Measurements from ENCODE around the gene FBXL22.
"Not testable (repeated sequence)": the region's sequence is repeated elsewhere in the genome, so short reads cannot be mapped to it uniquely, and the experiment has no call there.

FBXL22 gene

GRCh38 chr15:63617627-63618026, 20.4 kb downstream of the FBXL22 start:
- not testable (repeated sequence) for DNase-seq

DNA sequence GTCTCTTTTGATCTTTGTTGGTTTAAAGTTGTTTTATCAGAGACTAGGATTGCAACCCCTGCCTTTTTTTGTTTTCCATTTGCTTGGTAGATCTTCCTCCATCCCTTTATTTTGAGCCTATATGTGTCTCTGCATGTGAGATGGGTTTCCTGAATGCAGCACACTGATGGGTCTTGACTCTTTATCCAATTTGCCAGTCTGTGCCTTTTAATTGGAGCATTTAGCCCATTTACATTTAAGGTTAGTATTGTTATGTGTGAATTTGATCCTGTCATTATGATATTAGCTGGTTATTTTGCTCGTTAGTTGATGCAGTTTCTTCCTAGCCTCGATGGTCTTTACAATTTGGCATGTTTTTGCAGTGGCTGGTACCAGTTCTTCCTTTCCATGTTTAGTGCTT, 23.6 kb downstream of the FBXL22 start:
- DNase-seq: not testable (repeated sequence)

DNA sequence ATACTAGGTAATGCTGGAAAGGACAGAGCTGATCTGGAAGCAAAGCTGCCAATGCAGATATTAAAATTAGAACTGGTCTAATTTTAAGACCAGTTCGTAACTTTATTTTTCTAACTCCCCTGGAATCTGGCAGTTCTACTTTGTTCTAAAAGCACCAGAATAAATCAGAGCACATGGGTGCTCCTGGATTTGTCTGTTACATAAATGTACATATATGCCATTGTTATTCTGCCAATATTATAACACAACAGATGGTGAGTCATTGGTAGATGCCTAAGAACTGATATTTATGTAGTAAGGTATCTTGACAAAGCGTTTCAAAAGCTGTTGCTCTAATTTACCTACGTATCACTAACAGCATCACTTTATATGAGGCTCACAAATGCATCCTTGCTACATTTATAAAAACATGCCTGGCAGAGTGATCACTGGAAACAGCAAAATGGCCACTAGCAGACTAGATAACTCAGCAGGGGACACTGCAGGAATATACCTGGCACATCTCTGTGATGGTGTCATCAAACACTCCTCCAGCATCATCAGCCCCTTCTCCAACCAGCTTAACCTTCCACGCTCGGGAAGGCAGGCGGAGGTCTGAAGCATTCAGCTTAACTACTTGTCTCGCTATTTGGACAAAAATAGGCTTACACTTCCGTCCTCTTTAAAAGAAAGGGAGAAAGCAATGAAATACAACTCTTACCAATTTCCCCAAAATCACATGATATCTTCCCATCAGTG, 26.2 kb downstream of the FBXL22 start:
- no peak for DNase-seq

DNA sequence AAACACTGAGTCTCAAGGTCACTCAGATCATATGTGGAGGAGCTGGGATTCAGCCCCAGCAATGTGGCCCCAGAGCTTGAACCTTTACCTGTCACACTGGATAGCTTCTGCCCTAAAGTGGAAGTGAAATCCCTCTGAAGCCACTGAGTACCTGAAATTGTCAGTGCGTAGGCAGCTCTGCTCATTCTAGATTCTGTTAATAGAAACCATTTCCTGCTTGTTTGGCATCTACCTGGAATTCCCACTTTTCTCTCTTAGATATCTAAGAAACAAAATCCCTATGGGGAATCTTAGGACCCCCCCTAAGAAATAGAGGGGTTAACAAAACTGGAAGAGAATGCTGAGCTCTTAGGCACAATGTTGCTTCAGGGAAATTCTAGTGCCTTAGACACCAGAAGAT, 29.8 kb downstream of the FBXL22 start:
- no peak for DNase-seq

DNA sequence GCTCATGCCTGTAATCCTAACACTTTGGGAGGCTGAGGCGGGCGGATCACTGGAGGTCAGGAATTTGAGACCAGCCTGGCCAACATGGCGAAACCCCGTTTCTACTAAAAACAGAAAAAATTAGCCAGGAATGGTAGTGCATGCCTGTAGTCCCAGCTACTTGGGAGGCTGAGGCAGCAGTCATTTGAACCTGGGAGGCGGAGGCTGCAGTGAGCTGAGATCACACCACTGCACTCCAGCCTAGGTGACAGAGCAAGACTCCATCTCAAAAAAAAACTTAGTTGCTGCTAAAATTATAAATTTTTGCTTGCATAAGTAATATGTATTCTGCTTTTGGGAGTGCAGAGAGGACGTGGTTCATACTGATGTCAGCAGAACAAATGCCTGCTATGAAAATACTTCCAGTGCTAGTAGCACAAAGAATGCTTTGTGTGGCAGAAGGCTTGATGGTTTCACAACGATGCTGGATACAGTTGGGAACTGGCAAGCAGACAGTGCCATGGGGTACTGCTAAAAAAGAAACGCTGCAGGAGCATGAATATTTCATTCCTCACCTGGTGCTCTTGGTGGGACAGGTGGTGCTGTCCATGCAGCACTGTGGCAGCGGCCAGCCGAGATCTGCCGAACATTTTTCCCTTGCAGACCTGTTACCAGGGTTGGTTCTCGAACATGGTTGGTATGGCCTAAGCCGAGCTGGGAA, 31.1 kb downstream of the FBXL22 start:
- DNase-seq: no peak

GRCh38 chr15:63630036-63630751, 33.0 kb downstream of the FBXL22 start:
- no peak for DNase-seq

GRCh38 chr15:63633312-63633711, 36.1 kb downstream of the FBXL22 start:
- DNase-seq: no peak

DNA sequence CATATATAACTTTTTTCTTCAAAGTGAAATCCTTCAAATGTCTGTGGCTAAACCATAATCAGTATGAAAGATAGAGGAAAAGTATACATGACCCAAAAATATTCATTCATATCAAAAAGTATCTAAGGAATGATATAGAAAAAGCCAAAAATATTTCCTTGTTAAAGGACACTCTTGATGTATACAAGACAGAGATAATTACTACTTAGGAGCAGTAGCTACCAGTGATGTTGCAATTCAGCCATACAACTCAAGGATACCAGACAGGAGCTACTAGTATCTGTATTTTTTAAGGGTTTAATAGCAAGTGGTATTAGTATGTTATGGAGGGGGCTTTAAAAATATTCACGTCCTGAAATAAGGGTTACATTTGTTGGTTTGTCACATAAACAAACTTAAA, 37.0 kb downstream of the FBXL22 start:
- DNase-seq: no peak

DNA sequence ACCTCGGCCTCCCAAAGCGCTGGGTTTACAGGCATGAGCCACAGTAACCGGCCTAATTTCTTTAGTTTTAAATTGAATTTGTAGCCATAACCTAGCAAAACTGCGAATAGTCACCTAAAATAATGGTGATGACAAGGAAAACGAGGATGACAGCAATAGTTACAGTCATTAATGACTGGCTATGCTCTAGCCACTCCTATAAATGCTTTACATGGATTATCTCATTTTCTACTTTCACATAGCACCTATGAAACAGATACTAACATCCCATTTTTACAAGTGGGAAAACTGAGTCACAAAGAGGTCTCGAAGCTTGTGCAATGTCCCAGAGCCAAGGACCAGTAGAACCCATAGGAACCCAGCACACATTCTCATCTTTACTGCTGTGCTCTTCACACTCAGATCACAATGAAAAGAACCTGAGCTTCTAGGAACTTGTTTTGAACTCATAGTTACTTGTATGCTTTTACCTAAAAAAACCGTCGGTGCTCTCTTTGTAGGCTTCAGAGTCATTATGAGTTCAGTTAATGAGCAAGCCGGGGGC, 39.4 kb downstream of the FBXL22 start:
- DNase-seq: no peak

GRCh38 chr15:63638839-63639238, 41.7 kb downstream of the FBXL22 start:
- DNase-seq: no peak

- DNase-seq: no peak
These were observed 43.0 kb downstream of the FBXL22 start for GRCh38 chr15:63640146-63640545.

Measured in hematopoietic multipotent progenitor cell treated with erythropoietin and hydrocortisone succinate and interleukin-3 and kit ligand, for 6 days (in vitro differentiated cells).